Peyer's patch (tissue), 4 donors: ENCODE measurements around the gene TOR4A. TPM values are rescaled to one million over a fixed set of nuclear protein-coding genes. Genes with fewer than 3 reads are reported as not detected.

Source experiments
- DNase-seq, 3 donors: peaks; one replicate each; pipeline ENCODE4 v3.0.0-alpha.2; 2017 to 2019
- H3K27ac ChIP-seq, 4 donors: fragments of 200-600 bp; sonication (generic); one replicate each; pipeline ENCODE4 v1.5.1; 2016 to 2019
- H3K27me3 ChIP-seq, 2 donors: fragments of 200-600 bp; sonication (generic); one replicate each; pipeline ENCODE4 v1.5.1; 2019
- H3K36me3 ChIP-seq, 3 donors: fragments of 200-600 bp; sonication (generic); one replicate each; pipeline ENCODE4 v1.5.1; 2016 to 2019
- H3K4me1 ChIP-seq, 4 donors: fragments of 200-600 bp; sonication (generic); one replicate each; pipeline ENCODE4 v1.5.1; 2016 to 2019
- H3K4me3 ChIP-seq, 4 donors: fragments of 200-600 bp; sonication (generic); 1 replicate in 3 of 4; 2 replicates in 1 of 4; pipeline ENCODE4 v1.5.1; 2016 to 2019; ENCODE audit warnings: mild to moderate bottlenecking in 1 of 4
- H3K9me3 ChIP-seq, 4 donors: fragments of 200-600 bp; sonication (generic); one replicate each; pipeline ENCODE4 v1.5.1; 2016 to 2019; ENCODE audit warnings: mild to moderate bottlenecking in 1 of 4
- CTCF ChIP-seq, 6 experiments: fragments of 450-650 bp in 4 of 6; fragments of 200-600 bp in 2 of 6; sonication (generic) in 1 of 6; IDR thresholded peaks; one replicate each; pipeline ENCODE4 v1.5.1; 2017 to 2019; ENCODE audit warnings: antibody characterized with exemption in 6 of 6, mild to moderate bottlenecking in 3 of 6, moderate library complexity in 1 of 6
- POLR2A ChIP-seq, 2 donors: fragments of 450-650 bp; IDR thresholded peaks; one replicate each; pipeline ENCODE4 v1.5.1; 2017; ENCODE audit warnings: antibody characterized with exemption in 2 of 2, mild to moderate bottlenecking in 2 of 2, moderate library complexity in 2 of 2
- total RNA-seq, 4 donors: library from RNA; depleted of rRNA; stranded (reverse); fragments of >200 nt; gene quantifications; one replicate each; pipeline ENCODE4 v1.1.0, GENCODE V29; 2016

The TOR4A gene
- total RNA-seq = 10 to 100 TPM; 33.8 to 45.7 (median 39.2) TPM

- H3K4me3 ChIP-seq = peak within 1 kb of the TSS; percentile 56 to 75 (median 66)
- peaks cover 11 to 46% (median 21%) of the 10 kb centered on the region in 4 donors for H3K4me1 ChIP-seq
- DNase-seq = peak; percentile 90 to 95 (median 92)
- no peaks in the 10 kb centered on the region for H3K9me3 ChIP-seq
- H3K27ac ChIP-seq = peak within 1 kb of the TSS; percentile 83 to 92 (median 86)
- peaks cover 0 to 24% (median 3%) of the 10 kb centered on the region in 3 donors for H3K36me3 ChIP-seq
- TF ChIP-seq POLR2A (IDR thresholded peaks at IDR 0.05) (peak; percentile 79 to 92), CTCF (IDR thresholded peaks at IDR 0.05) (peak in 5 of 6 experiments; percentile 7 to 50 (median 38))
- H3K27me3 ChIP-seq = no peaks in the 10 kb centered on the region
Observed at GRCh38 chr9:137277329-137278041, at the start of gene TOR4A. TSS of gene TOR4A (plus strand) at chr9:137277726. CDS start at chr9:137278690, 964 bp downstream.

- Histone ChIP-seq H3K27ac (no peak overlapping the region), H3K4me3 (no peak overlapping the region), H3K36me3 (no peaks in the 10 kb centered on the region), H3K27me3 (peaks cover 0 to under 1% of the 10 kb centered on the region in 2 donors), H3K9me3 (peaks cover 0 to 2% (median 0%) of the 10 kb centered on the region in 4 donors), H3K4me1 (peaks cover under 1 to 66% (median 12%) of the 10 kb centered on the region in 4 donors)
- TF ChIP-seq CTCF (IDR thresholded peaks at IDR 0.05) (no peak), POLR2A (IDR thresholded peaks at IDR 0.05) (no peak)
- no peak for DNase-seq
Observed at GRCh38 chr9:137227853-137228505, 49.5 kb upstream of the TOR4A start.

GRCh38 chr9:137228506-137228967 lies 49.0 kb upstream of the TOR4A start:
- Histone ChIP-seq H3K27ac (no peak overlapping the region), H3K27me3 (peaks cover 0 to 4% of the 10 kb centered on the region in 2 donors), H3K4me1 (peaks cover 0 to 69% (median 11%) of the 10 kb centered on the region in 4 donors), H3K36me3 (no peaks in the 10 kb centered on the region), H3K4me3 (no peak overlapping the region), H3K9me3 (peaks cover 0 to 4% (median 0%) of the 10 kb centered on the region in 4 donors)
- no peak for DNase-seq
- TF ChIP-seq POLR2A (IDR thresholded peaks at IDR 0.05) = no peak
- no peak for TF ChIP-seq CTCF (IDR thresholded peaks at IDR 0.05)

GRCh38 chr9:137228968-137229896 lies 48.3 kb upstream of the TOR4A start:
- no peak for DNase-seq
- Histone ChIP-seq H3K27me3 (peaks cover 0 to 4% of the 10 kb centered on the region in 2 donors), H3K36me3 (no peaks in the 10 kb centered on the region), H3K4me3 (peak overlapping the region in 2 of 4 donors; percentile 11 to 14), H3K27ac (peak overlapping the region in 2 of 4 donors; percentile 72 to 80), H3K4me1 (peaks cover 0 to 69% (median 8%) of the 10 kb centered on the region in 4 donors), H3K9me3 (peaks cover 0 to 4% (median 0%) of the 10 kb centered on the region in 4 donors)
- TF ChIP-seq POLR2A (IDR thresholded peaks at IDR 0.05) (no peak), CTCF (IDR thresholded peaks at IDR 0.05) (no peak)
